ENCODE data around the gene DBH.
A peak's percentile ranks its signal among the peaks of the same experiment; 100 is the strongest.

Gene DBH

DNA sequence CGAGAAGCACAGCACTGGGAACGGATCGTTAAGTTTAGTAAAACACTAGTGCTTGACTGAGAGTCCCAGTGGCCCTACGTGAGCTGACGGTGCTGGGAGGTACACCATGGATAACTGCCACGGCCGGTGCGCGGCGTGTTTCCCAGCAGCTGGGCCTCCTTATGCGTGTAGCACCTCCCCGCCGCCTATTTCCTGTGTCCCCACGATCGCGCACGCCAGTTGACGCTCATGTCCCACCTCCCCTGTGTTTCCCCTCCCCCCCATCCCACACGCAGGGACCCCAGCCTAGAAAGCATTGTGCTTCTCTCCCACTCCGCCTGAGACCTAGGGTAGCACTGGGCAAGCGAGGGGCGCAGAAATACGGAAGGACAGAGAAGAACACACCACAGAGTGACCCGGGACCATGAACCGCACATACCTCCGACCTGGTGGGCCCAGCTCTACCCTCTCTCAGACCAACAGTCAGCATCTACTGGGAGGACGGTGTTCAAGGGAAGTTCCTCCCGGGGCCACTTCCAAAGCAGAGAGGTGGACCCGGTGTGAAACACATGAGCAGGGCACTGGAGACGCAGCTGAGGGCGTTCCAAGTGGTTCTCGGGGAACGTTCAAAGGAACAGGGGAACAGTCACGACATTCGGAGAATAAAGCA, 45.6 kb downstream of the DBH start:
- DNase-seq (ENCODE audit: low read depth in 2 of 3, low spot score in 2 of 3), result no peak

DNA sequence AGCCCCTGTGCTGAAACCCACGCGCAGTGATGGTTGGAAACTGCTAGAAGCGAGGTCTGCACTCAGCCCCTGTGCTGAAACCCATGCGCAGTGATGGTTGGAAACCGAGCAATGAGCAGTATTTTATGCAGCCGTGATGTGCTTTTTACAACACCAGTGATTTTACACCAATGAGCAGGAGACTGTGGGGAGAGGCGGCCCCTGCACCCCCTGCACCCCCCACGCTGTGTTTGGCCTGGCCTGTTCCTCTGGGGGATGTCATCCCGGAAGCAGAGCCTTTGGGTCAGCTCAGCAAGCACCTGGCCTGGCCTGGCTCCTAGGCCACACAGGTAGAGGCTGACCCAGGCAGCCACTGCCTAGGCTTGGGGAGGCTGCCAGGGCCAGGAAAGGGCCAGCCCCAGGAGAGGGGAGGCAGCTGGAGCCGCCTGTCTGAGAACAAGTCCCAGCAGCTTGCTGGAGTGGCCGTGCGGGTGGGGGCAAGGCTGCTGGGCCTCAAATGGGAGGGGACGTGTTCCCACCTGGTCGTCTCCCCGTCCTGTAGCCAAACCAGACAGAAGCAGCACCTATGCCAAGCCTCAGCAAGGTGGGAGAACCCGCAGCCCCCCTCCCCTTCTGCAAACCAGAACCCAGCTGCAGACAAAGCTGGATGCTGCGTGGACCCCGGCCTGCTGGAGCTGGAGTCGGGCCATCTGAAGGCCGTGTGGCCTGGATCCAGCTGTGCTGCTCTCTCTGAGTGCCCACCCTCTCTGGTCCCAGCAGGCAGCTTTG, 46.8 kb downstream of the DBH start:
- no peak for DNase-seq (ENCODE audit: low read depth in 2 of 3, low spot score in 2 of 3)

DNA sequence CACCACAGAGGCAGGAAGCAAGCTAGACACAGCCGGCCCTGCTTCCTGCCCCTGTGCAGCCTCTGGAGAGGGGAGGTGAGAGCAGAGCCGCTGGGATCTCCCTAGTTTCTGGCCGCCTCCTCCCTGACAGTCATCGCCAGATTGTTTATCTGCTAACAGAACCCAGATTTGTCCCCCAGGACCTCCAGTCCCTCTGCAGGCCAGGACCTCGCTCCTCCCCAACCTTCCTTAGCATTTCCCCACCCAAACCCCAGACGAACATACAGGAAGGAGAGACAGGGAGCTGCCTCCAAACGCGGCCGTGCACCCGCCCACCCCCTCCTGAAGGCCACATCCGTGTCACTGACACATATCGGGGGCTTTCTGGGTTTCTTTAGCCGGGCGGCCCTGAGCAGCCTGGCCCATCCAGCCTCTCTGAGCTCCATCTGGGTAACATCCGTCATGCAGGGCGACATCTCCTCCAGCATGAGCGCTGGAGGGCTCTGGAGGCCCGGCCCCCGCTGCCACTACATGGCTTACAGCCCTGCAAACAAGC, 47.5 kb downstream of the DBH start:
- DNase-seq (ENCODE audit: low read depth in 2 of 3, low spot score in 2 of 3), result peak in 2 of 3 experiments; percentile 44 to 45

DNA sequence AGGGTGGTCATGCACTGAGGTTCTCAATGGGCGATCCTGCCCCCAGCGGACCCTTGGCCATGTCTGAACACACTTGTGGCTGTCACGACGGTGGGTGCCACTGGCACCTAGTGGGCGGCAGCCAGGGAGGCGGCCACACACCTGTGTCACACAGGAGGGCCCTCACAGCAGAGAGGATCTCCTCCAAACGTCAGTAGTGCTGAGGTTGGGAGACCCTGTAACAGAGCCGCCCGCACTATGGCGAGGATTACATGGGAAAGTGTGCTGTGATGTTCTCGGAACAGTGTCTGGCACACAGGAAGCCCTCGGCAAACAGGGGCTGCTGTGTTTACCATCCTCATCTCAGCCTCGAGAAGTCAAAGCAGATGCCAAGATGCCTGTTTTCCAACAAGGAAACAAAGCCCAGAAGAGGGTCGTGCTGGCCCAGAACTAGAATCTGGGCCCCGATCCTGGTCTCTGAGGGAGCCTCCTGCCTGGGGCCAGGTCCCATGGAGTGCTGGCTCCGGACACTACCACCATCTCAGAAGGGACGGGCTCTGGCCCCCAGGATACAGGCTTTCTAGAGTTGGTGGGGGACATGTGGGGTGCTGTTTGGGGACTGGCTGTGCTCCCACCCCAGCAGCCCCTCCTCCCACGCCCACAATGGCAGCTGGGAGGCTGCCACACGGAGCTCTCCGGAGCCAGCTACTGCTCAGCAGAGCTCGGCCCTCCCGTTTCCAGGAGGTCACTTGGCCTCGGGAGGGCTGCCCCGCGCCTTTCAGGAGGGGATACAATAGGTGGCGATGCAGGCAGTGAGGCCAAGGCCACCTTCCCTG, 48.2 kb downstream of the DBH start:
- no peak for DNase-seq (ENCODE audit: low read depth in 2 of 3, low spot score in 2 of 3)

DNA sequence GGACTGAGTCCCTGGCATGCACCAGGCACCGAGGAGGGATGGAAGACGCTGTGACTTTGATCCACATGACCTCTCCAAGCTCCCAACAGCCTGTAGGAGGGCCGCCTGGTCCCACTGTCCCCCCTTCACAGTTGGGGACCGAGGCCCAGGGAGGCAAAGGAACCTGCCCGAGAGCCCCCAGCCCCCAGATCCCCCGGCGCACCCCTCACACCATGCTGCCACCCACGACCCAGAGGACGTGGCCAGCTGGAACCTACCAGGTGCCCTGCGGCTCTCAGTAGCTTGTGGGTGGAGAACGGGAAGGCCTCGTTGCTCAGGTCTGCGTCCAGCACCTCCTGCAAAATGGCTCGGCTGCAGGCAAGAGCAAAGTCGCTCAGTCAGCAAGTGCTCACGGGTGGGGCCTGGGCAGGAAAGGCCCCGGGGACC, 48.8 kb downstream of the DBH start:
- DNase-seq (ENCODE audit: low read depth in 2 of 3, low spot score in 2 of 3), result no peak

DNA sequence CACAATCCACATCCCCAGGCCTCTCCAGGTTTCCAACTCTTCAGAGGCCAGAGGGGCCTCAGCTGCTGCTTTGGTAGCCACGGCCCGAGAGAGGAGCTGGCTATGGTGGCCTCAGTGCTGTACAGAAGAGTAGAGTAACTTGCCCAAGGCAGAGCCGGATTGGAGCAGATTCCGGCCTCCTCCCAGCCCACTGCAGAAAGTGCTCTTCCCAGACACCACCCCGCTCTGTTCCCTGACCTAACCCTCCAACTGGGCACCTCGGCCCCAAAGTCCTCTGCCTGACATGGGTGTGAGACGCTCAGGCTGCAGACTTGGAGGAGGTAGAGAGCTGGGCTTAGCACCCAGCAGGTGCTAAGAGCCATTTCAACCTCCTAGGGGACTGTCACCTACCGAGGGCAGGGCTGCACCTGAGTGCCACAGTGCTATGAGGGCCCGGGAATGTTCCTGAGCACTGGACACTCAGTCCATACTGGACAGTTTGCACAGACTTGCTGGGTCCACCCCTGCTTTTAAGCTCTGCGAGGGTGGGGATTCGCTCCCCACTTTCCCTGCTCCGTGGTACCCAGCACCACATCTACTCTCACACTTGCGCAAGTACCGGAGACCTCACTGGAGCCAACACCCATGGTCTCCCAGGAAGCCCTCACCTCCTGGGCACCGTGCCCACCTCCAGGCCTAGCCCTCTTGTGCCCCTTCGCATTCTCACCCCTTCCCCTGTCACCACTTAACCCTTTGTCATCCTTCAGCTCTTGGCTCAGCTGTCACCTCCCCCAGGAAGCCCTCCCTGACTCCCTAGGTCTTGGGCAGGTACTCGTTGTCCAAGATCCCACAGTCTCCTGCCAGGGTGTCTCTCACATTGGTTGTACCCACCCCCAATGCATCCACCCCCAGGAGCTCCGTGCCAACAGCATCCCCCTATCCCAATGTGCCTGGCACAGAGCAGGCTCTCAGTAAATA, 49.8 kb downstream of the DBH start:
- DNase-seq (ENCODE audit: low read depth in 2 of 3, low spot score in 2 of 3), result no peak

DNA sequence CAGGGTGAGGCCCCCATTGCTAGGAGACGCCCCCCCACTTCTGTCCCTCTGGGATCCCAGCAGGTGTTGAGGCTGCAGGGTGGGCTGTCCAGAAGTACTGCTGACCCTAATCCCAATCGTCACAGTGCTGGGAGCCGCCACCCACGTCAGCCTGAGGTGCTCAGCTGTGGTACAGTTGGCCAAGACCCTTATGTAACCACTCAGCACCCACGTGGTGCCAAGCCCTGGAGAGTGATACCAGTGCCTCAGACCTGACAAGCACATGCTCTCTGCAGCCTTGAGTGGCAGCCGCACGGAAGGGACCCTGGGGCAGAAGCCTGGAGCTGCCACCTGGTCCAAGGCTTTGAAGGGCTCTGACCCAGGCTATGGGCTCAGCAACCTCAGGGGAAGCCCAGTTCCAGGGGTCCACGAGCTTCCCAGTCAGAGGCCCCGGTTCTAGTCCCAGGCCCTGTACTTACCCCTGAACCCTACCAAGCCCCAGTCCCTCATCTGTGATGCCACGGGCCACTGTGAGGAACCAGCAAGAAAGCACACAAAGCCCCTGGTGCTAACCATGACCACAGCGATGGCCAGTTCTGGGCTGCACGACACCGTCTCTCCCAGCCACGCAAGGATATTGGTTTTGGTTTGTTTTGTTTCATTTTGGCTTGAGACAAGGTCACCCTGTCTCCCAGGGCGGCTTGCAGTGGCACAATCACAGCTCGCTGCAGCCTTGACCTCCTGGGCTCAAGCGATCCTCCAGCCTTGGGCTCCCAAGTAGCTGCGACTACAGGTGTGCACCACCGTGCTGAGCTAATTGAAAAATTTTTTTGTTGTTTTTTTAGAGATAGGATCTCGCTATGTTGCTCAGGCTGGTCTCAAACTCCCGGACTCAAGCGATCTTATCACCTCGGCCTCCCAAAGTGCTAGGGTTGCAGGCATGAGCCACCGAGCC, 50.7 kb downstream of the DBH start:
- no peak for DNase-seq (ENCODE audit: low read depth in 2 of 3, low spot score in 2 of 3)

DNA sequence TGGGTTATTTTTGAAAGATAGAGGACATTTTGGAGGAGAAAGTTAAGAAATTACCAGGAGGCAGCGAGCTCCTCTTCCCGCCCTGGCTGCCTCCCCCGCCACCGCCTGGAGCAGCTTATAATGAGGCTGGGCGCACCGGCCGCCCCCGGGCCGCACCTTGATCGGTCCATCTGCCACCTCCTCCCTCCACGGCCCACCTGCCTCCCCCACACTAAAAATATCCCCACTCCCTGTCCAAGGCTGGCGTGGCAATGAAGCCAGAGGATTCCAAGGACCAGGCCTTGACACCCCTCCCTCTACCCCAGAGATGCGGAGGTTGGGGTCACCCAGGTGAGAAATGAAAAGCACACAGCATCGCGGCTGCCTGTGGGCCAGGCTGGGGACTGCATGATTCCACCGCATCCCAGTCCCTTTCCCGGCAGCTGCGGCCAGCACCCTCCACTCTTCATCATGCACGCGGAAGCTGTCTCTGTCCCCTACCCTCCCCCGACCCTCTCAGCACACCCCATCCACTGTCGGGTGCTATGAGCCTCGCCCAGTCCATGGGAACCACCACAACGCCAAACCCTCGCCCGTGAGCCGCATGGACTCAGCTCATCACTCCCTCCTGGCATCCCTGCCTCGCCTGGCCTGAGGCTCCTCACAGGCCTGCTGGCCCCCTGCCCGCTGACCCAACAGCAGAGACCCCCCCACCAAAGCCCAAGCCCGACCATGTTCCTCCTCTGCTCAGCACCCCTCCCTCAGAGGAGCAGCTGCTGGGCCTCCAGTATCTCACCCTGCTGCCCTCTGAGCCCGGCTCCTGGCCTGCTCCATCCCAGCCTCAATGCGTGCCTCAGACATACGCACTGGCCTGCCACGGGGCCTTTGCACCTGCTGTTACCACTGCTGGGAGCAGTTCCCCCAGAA, 51.9 kb downstream of the DBH start:
- DNase-seq (ENCODE audit: low read depth in 2 of 3, low spot score in 2 of 3), result no peak

DNA sequence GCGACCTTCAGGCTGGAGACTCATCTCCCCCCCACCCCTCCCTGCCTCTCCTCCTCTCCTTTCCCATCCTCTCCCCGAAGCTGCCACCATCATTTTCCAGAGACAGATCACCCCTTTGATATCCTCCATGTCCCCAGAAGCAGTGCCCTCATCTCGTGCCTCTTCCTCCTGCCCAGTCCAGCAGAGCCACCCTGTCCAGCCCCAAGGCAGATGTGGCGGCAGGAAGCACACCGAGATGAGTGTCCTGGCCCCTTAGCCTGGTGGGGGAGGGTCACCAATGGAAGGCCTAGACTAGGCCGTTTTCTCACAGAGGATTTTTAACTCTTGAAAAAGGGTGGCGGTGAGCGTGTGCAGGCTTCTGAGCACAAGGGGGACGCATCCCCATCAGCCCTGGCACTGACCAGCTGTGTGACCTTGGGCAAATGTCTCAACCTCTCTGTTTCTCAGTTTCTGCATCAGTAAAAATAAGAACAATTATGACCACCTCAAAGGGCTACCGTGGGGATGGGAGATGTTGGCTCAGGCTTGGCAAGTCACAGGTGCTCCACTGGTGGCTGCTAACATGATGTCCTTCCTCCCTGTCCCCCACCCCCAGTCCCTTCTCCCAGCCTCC, 53.1 kb downstream of the DBH start:
- no peak for DNase-seq (ENCODE audit: low read depth in 2 of 3, low spot score in 2 of 3)

DNA sequence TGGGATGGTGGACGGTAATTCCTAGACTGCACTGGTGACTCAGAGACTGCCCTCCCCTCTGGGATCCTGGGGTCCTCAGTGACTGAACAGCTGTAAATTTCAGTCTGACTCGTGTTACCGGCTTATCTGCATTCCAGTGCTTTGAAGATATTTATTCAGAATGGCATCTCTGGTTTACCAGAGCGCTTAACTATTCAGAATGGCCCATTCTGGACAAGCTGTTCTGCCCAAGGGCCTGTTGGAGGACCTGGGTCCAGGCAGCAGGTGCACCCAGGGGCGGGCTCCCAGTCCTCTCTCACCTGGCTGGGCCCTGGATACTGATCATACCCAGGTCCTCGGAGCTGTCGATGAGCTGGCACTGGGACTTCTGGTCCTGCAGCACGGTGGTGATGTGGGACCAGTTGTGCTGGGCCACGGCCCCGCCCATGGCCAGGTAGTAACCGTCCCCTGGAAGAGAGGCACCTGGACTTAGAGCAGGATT, 54.0 kb downstream of the DBH start:
- no peak for DNase-seq (ENCODE audit: low read depth in 2 of 3, low spot score in 2 of 3)

DNA sequence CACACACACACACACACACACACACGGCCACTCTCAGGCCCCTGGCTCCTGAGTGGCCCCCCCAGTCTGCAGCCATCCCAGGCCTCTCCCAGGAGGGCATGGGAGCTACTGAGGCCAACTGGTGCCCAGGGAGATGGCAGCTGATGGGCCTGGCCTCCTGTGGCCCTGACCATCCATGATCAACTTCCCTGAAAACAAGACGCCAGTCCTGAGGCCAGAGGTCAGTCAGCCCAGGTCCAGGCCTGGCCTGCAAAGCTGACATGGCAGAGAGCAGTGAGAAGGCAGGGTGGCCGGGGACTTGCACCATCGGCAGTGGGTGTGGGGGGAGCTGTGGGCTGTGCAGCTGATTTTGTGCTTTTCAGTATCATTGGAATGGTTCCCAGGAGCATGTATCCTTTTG, 55.0 kb downstream of the DBH start:
- no peak for DNase-seq (ENCODE audit: low read depth in 2 of 3, low spot score in 2 of 3)

DNA sequence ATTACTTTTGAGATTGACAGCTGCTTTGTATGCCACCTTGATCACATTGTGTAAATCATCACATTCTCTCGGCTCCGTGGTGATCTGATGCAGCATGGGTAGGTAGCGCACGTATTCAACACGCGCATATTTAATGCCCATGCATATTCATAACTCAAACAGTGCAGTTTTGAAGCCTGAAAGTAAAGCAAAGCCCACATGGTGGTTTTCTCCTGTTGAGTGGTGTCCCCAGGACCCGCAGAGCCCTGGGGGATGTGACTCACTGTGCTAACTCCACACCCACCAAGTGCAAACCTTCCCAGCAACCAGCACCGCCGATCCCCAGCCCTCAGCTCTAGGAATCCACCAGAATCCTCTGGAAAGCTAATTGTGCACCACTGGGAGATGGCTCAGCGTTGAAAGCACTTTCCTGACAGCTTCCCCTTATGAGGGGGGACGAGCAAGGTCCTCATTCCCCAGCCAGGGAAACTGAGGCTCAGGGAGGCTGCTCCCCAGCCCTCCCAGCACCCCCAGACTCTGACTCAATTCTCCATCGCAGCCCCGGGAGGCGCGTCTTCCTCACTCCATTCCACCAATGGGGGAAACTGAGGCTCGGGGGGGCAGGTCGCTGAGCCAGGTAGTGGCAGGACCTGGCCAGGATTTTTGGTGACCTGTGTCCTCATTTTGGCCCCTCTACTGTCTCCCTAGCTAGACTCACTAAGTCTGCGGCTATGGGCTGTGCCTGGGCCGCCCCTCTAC, 55.6 kb downstream of the DBH start:
- no peak for DNase-seq (ENCODE audit: low read depth in 2 of 3, low spot score in 2 of 3)

DNA sequence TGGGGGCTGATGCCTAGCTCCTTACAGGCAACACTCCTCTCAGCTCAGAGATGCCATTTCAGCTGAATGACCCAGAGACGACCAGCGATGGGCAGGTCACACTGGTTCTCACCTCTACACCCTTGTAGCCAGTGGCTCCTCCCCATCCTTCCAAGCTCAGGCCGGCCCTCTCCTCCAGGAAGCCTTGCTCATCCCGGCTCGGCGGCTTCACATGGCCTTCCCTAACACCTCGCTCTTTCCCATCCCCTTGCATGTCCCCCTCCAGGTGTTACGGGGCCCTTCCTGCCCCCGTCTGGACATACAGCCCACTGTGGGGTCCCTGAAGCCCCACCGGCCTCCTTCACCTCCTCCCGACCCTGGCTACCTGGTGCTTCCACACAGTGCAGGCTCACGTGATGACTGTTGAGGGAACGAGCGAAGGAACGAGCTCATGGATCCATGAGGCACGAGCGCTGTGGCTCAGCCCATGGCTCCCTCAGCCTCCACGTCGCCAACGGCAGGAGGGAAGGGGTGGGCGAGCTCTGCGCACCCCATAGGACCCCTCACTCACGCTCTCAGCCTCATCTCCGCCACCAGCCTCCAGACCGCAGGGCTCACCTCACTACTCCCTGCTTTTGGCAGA, 56.3 kb downstream of the DBH start:
- no peak for DNase-seq (ENCODE audit: low read depth in 2 of 3, low spot score in 2 of 3)

DNA sequence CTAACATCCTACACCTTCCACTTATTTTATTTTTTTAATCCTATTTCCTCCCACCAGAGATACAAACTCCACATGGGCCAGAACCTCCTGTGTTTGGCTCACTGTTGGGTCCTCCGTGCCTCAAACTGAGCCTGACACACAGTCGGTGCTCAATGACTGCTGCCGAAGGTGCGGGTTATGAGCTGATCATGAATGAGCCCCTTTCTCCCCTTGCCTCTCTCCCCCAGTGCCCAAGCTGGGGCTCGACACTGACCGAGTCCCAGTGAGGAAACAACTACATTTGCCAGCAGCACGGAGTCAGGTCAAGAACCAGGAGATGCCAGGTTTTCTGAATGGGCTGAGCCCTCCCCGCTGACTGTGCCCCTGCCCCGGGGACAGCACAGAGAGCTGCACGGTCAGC, 57.0 kb downstream of the DBH start:
- DNase-seq (ENCODE audit: low read depth in 2 of 3, low spot score in 2 of 3), result no peak

DNA sequence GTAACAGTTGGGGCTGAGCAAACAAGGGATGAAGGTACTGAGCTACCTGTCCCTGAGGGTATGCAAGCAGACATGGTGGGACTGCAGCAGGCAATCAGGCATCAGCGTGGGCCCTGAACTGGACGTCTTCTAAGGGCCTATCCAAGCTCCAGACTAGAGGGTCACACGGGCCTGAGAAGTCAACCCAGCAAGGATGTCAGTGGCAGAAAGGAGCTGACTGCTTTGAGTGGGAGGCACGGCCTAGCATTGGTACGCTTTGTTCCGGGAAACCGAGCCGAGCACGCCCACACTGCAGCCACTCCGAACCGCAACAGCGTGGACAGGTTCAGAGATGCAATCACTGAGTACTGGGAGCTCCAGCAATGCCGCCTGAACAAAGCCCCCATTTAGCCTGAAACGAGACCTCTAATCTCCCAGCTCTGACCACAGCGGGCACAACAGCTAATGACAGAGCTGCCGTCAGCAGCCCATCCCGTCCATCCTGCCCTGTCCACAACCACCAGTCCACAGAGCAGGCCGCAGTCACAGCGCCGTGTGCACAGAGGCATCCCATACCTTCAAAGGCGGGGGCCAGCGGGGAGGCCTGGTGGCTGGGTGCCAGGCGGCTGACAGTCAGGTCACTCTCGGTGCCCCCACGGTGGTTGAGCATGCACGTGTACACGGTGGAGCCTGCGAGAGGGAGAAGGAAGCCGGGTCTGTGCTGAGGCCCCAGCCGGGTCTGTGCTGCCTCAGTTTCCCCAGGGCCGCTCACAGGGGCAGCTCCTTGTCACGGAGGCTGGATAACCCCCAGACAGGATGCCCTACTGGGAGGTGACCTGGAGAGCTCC, 57.8 kb downstream of the DBH start:
- DNase-seq (ENCODE audit: low read depth in 2 of 3, low spot score in 2 of 3), result no peak

DNA sequence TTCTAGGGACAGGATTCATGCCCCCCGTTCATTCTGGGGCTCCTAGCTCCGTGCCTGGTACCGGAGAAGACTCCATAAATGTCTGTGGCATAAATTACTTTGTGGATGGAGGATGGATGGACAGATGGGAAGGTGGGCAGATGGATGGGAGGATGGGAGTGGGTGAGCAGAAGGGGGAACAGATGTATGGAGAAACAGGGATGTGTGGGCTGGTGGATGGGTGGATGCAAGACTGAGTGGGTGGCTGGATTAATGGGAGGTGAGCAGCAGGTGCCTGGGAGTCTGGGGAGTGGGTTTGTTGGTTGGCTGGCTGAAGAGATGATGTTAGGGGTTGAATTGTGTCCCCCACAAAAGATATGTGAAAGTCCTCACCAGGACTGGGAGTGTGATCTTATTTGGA, 58.5 kb downstream of the DBH start:
- DNase-seq (ENCODE audit: low read depth in 2 of 3, low spot score in 2 of 3), result no peak

Measured in activated CD8-positive, alpha-beta memory T cell treated with anti-CD3 and anti-CD28 coated beads for 48 hours (primary cell).